ENCODE results near the gene OSBPL10.

The OSBPL10 gene

GRCh38 chr3:31974964-31975363 lies 6.1 kb downstream of the OSBPL10 start:
- no peak overlapping the region for H3K4me3 ChIP-seq (ENCODE audit: low read depth, low read length)
- TF ChIP-seq CTCF (conservative IDR thresholded peaks at IDR 0.05; ENCODE audit: low read depth, low read length): no peak
- DNase-seq (ENCODE audit: low read depth): no peak

GRCh38 chr3:31974471-31974870 lies 6.6 kb downstream of the OSBPL10 start:
- TF ChIP-seq CTCF (conservative IDR thresholded peaks at IDR 0.05; ENCODE audit: low read depth, low read length): no peak
- no peak overlapping the region for H3K4me3 ChIP-seq (ENCODE audit: low read depth, low read length)
- DNase-seq (ENCODE audit: low read depth): peak; percentile 96

DNA sequence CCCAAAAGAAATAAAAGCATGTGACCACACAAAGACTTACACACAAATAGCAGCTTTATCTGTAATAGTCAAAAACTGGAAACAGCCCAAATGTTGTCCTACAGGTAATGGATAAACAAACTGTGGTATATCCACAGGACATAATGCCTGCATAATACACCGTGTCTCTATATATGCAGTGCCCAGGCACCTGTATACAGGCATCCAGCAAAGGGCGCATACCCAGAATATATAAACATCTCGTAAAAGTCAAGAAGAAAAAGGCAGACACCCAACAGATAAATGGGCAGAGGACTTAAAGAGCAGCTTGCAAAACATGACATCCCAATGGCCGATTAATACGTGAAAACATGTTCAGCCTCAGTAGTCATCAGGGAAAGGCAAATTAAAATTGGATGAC lies 7.2 kb downstream of the OSBPL10 start:
- no peak for DNase-seq (ENCODE audit: low read depth)
- no peak overlapping the region for H3K4me3 ChIP-seq (ENCODE audit: low read depth, low read length)
- TF ChIP-seq CTCF (conservative IDR thresholded peaks at IDR 0.05; ENCODE audit: low read depth, low read length): no peak

- no peak overlapping the region for H3K4me3 ChIP-seq (ENCODE audit: low read depth, low read length)
- no peak for DNase-seq (ENCODE audit: low read depth)
- no peak for TF ChIP-seq CTCF (conservative IDR thresholded peaks at IDR 0.05; ENCODE audit: low read depth, low read length)
Measured at GRCh38 chr3:31973081-31973480, 8.0 kb downstream of the OSBPL10 start.

GRCh38 chr3:31971607-31972006 lies 9.5 kb downstream of the OSBPL10 start:
- no peak for DNase-seq (ENCODE audit: low read depth)
- H3K4me3 ChIP-seq (ENCODE audit: low read depth, low read length): no peak overlapping the region
- TF ChIP-seq CTCF (conservative IDR thresholded peaks at IDR 0.05; ENCODE audit: low read depth, low read length): no peak

DNA sequence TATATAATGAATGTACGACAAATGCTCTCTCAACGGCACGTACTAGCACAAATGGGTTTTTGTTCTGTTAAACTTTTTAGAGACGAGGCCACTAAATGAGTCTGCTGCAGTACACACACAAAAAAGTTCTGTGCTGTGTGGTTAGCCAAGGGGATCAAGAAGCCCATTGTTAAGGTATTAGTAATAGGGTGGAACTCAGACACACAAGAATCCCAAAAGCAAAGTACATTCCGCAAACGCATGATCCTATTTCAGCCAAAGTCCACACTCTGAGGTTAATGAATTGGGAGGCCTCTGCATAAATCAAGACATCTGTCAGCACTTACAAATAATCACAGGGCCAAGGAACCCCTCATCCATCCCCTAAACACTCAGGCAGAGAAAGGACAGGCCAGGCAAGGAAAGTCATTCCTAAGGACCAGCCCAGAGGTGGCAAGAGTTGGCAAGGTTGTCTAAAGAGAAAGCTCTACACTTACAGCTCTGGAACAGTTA lies 12.1 kb downstream of the OSBPL10 start:
- DNase-seq (ENCODE audit: low read depth): peak; percentile 95
- no peak overlapping the region for H3K4me3 ChIP-seq (ENCODE audit: low read depth, low read length)
- no peak for TF ChIP-seq CTCF (conservative IDR thresholded peaks at IDR 0.05; ENCODE audit: low read depth, low read length)

GRCh38 chr3:31968369-31968926 lies 12.6 kb downstream of the OSBPL10 start:
- H3K4me3 ChIP-seq (ENCODE audit: low read depth, low read length): no peak overlapping the region
- DNase-seq (ENCODE audit: low read depth): peak; percentile 77
- no peak for TF ChIP-seq CTCF (conservative IDR thresholded peaks at IDR 0.05; ENCODE audit: low read depth, low read length)

All from choroid plexus epithelial cell (primary cell).